8988T (cell line): ENCODE results near the gene PAM.
A peak's percentile ranks its signal among the peaks of the same experiment; 100 is the strongest.
"Not testable (repeated sequence)": the region's sequence is repeated elsewhere in the genome, so short reads cannot be mapped to it uniquely, and the experiment has no call there.

Experiments used
- DNase-seq: peaks from one replicate; pipeline ENCODE4 v3.0.0; 2011

Gene PAM

DNA sequence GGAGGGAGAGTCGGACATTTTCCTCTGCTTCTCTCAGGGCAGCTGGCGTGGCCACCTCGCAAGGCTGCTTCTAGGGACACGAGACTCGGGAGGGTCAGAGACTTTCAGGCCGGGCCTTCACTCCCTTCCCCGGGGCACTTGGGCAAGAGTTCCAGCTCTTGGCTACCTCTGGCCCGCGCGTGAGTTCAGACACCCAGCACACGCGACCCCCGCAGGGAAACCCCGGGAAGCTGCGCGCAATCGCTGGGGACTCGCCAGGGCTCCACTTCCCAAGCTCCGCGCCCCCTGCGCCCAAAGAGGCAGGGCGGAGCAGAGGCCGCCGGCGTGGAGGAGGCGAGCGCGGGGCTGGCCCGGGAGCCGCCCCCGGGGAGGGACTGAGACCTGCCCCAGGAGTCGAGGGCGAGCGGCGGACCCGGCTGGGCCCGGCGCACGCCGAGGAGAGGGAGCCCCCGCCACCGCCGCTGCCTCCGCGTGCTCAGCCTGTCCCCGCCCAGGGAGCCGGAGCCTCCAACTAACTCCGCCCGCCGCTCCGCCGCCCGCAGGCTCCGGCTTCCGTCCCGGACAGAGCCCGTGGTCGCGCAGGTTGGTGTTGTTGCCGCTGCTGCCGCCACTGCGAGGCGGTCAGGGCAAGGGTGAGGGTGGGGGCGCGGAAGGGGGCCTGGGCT is at the start of gene PAM:
Gene PAM, plus strand, starts transcription at position 539 of the 665 bp plus-strand sequence. CDS start 110,891 bp downstream, outside the sequence.
- peak; percentile 84 for DNase-seq

DNA sequence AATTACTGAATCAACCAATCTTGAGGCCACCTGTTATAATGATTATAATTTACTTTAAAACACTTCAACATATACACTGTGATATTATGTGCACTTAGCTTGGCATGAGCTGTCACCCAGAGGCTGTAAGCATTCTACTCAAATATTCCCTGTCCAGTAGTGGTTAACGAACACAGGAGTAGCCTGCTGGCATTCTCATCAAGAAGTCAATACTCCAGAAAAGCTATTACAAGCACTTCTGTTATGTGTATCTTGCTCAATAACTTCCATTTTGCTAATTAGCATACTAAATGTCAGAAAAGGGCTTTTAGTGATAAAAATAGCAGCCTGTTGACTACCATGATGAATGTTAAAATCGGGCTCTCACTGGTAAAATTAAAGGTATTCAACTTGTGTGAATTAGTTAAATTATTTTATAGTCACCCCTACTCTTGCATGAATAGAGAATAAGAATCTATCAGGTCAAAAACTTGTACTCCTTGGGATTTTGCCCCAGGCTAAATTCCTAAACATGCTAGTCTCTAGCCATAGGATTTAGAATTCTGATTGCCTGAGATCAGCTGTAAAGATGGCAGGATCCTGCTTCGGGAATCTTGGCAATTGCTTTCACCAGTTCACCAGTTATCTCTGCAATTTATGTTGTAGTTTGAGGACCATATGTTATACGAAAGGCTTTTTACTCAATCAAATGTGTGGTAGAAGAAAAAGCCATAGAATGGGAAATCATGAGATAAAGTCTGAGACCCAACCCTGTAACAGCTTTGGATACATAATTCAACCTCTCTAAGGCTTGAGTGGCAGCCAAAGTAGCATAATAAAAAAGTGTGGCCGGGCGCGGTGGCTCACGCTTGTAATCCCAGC is 43.4 kb upstream of the PAM start:
- no peak for DNase-seq

- no peak for DNase-seq
Measured at GRCh38 chr5:102713278-102713677, 41.8 kb upstream of the PAM start.

DNA sequence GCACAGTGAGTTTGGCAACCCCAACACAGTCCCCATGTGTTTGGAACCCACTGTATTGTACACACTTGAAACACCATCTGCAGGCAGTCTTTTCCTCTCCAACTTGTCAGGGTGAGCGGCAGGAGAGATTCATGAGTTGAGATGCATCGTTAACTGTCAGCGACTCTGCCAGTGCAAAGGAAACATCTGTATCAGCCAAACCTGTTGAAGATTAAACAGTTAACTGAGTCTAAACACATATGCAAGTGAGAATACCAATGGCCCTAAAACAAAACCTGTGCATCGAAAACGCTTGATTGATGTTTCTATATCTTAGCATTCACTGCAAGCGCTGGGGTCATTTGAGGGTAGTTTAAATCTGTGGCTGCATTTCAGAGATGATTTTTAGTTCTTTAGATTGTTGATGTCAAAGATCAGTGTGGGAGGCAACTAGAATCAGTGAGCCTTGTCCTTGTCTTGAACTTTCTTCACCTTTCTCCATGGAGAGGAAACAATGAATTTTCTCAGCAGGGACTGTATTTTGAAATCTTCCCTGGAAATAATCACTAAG is 41.3 kb upstream of the PAM start:
- no peak for DNase-seq

- no peak for DNase-seq
Measured at GRCh38 chr5:102715082-102715807, 39.9 kb upstream of the PAM start.

- no peak for DNase-seq
Measured at GRCh38 chr5:102716017-102716416, 39.1 kb upstream of the PAM start.

DNA sequence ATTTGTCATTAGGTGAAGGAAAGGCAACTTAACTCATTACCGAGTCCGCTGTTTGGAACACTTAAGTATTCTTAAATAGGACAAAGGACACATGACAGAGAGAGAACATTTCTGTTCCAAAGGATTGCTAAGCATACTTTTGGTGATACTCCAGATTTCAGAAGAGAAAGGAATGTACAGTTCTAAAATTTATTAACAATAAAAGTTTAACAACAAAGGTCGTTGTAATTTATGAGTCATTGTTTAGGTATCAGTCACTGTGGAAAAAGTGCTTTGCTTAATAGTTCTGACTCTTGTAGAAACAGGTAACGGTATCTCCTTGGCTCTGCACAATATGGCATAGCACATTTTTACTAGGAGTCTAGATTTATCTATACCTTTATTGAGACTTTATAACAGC is 36.3 kb upstream of the PAM start:
- no peak for DNase-seq

DNA sequence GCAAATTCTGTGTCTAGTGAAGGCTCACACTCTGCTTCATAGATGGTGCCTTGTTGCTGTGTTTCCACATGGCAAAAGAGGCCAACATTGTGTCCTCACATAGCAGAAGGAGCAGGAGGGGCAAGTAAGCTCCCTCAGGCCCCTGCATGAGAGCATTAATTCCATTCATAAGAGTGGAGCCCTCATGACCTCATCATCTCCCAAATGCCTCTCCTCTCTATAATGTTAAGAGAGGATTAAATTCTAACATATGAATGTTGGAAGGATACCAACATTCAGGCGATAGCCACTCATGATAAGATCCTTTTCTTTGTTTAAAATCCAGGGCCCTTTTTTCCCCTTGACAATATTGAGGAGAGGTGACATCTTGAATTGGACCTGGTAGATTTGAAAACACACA is 35.2 kb upstream of the PAM start:
- DNase-seq: no peak

DNA sequence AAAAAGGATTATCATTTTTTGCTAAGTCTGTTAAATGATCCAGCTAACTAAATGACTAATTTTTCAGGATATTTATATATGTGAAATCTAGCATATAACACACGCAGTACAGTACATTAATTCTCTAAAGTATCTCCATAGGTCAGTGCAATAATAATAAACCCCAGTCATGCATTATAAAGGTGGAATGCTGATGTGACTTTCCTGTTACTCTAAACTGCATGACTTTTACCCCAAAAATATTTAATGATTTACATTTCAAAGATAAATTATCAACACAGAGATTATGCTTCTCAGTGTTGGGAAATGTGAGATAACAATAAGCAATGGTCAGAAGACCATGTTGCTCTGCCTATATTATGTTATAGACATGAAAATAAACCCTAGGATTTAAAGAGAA is 34.1 kb upstream of the PAM start:
- no peak for DNase-seq

DNA sequence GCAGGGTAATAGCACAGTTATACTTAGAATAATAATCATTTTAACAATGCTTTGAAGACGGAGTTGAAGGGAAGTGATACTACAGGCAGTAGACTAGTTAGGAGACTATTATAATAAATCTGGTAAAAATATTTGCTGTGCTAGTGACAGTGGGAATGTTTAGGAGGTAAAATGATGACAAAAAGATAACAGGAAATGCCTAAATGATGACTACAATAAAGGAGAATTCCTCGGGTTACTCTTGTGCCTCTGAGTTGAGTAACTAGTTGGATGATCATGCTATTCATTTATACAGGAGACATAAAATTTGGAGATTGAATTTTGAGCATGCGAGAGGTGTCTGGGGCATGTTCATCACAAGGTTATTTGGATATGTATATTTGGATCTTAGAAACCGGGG is 32.2 kb upstream of the PAM start:
- DNase-seq: no peak

GRCh38 chr5:102731693-102732092 is 23.4 kb upstream of the PAM start:
- DNase-seq: no peak

- no peak for DNase-seq
Measured at GRCh38 chr5:102733534-102733933, 21.6 kb upstream of the PAM start.

DNA sequence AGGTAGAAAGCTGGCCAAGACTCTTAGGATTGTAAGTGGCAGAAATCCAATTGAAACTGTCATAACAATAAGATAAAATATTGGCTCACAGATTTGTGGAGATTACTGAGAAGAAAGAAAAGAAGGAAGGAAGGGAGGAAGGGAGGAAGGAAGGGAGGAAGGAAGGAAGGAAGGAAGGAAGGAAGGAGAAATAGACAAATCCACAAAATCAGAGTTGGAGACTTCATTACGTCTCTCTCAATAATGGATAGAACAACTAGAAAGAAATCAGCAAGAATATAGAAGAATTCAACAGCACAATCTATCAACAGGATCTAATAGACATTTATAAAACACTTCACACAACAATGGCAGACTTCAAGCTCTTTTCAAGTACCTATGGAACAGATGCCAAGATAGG is 17.9 kb upstream of the PAM start:
- no peak for DNase-seq

- no peak for DNase-seq
Measured at GRCh38 chr5:102737805-102738469, 17.2 kb upstream of the PAM start.

DNA sequence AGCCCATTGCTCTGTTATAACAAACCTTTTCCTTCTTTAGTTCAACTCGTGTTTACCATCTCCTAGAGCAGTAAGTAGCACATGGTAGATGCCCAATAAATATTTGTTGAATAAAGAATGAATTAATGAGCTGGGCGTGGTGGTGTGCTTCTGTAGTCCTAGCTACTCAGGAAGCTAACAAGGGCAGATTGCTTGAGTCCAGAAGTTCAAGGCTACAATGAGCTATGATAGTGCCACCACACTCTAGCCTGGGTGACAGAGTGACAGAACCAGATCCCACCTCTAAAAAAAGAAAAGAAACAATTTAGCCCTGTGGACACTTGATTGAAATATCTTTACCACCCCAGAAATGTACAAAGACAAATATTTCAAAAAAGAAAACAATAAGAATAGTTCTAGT is 14.6 kb upstream of the PAM start:
- no peak for DNase-seq

DNA sequence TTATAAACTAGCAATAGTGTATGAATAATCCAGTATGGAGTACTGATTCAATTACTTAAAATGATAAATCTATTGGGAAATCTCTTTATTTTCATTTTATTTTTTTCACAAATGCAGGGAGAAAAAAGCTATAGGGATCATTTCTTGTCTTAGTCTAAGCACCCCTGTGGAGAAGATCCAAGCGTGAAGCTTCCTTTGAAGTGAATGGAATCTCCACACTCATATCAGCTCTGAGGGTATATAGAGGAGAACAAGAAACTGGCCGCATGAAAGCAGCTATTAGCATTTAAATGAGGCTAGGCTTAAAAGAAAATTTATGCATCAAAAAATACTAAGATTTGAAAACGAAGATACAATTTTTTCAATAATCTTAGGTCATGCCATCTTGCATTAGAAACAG is 12.9 kb upstream of the PAM start:
- no peak for DNase-seq

DNA sequence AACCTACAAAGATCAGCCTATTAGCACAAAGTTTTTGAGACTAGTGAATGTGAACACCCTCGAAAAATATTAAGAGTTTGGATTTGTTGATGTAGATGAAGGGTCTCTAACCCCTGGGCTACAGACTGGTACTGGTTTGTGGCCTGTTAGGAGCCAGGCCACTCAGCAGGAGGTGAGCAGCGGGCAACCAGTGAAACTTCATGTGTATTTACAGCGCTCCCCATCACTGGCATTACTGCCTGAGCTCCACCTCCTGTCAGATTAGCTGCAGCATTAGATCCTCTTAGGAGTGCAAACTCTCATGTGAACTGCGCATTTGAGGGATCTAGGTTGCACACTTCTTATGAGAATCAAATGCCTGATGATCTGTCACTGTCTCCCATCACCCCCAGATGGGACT is 11.2 kb upstream of the PAM start:
- no peak for DNase-seq

- no peak for DNase-seq
Measured at GRCh38 chr5:102747386-102748166, 7.5 kb upstream of the PAM start.

DNA sequence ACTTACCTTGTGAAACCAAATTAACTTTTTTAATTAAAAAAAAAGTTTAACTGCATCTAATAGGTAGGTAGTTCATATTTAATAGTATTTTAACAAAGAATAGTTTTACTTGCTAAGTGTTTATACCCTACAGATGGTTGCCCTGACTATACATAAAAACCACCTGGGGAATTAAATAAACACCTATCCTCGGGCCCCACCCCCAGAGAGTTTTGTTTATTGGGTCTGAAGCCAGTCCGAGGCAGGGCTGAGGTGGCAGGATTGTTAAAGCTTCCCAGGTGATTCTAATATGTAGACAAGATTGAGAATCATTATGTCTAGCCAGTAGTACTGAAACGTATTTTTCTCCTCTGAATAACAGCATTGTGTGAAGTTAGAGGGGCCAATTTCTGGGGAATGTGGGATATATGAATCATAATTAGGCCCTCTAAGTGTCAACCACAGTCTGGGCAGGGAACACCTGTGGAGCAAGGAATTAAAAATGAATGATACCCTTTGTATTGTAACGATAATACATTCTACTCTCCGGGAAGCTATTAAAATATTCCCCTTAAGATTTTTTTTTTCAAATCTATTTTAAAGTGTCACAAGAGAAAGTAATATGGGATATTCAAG is 5.6 kb upstream of the PAM start:
- no peak for DNase-seq

GRCh38 chr5:102750151-102750834 is 4.8 kb upstream of the PAM start:
- no peak for DNase-seq

DNA sequence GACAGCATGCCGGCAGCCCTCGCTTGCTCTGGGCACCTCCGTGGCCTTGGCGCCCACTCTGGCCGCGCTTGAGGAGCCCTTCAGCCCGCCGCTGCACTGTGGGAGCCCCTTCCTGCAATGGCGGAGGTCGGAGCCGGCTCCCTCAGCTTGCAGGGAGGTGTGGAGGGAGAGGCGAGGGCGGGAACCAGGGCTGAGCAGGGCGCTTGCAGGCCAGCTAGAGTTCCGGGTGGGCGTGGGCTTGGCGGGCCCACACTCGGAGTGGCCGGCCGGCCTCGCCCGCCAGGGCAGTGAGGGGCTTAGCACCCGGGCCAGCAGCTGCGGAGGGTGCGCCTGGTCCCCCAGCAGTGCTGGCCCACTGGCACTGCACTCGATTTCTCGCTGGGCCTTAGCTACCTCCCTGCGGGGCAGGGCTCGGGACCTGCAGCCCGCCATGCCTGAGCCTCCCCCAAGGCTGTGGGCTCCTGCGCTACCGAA is 3.2 kb upstream of the PAM start:
- DNase-seq: not testable (repeated sequence)
